SKM-1 (cell line): ENCODE measurements around the gene CERS5.
A peak's percentile ranks its signal among the peaks of the same experiment; 100 is the strongest.
"Not testable (repeated sequence)": the region's sequence is repeated elsewhere in the genome, so short reads cannot be mapped to it uniquely, and the experiment has no call there.

Experiments used
- DNase-seq: peaks from one replicate; lab custom pipeline; 2025; ENCODE audit not compliant: unreplicated experiment; lab: John Stamatoyannopoulos, UW

Gene CERS5

DNA sequence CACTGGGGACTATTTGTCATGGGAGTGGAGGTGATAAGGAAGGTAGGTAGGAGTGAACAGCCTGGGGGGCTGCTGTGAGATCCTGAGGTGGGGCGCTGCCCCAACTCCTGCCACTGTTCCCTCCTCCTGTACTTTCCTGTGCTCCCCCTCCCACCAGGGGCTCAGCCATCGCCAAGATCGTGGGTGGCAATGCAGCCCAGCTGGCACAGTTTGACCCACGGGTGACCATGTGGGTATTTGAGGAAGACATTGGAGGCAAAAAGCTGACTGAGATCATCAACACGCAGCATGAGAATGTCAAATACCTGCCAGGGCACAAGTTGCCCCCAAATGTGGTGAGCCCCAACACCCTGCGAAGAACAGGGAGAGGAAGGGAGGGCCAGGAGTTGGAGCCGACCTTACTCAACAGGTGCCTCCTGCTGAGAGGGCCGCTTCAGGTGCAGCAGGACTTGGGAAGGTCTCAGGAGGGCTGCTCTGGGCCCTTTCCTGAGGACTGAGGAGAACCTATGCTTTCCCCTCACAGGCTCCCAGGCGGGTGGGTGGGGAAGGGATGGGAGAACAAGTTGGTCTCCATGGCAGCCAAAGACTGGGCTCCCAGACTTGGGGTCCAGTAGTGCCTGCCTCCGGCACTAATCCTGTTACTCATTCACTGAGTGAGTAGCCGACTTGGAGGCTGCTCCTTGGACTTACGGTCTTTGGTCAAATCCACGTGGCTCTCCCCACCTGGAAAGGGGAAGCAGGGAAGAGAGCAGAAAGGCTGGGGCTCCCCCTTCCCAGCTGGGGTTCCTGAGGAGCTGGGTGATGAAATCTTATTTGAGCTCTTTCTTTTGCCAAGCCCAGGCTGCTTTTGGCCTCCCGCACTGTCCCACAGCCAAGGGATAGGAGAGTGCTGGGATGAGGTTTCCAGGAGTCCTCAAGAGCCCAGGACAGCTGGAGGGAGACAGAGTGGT, 62.5 kb downstream of the CERS5 start:
- DNase-seq, result no peak

DNA sequence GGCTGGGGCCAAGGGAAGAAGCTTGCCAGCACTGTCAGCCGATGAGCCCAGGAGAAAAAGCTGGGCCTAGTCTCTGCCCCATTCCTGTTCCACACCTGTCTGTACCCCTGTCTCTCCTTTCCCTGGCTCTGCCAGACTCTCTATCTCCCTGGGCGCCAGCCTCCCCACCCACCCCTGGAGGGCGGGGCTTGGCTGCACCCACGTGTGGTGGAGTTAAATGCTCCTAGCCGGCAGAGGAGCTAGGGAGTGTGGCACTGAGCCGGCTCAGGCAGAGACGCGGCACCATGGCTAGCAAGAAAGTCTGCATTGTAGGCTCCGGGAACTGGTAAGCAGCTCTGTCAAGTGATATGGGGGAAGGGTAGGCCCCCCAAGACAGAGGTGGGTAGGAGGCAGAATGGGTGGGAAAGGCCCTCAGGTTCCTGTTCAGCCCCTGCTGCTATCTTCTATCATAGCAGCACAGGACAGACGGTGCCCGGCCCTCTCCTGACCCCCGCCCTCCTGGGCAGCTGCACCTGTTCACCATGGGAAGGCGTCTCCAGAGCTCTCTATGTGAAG, 63.3 kb downstream of the CERS5 start, which contains the start of gene GPD1:
Gene GPD1 (plus strand): TSS at position 242 of the 555 bp plus-strand sequence. CDS start 43 bp downstream, at position 285.
- DNase-seq, result no peak

DNA sequence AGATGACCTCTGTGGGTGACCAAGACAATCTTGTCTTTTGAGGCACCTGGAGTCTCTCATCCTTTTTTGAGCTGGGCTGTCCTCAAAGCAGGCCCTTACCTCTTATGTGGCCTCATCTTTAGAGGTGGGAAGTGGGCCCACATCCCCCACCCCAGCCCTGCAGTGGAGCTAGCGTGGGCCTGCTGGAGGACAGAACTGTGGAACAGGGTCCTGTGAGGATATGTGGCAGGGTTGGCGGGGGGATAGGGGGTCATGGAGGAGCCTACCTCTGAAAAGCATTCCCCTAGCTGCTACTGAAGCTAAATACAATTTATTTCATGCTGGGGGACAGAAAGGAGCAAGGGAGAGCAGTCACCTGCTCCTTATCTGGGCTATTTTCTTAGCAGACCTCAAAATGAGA, 63.8 kb downstream of the CERS5 start:
- no peak for DNase-seq

DNA sequence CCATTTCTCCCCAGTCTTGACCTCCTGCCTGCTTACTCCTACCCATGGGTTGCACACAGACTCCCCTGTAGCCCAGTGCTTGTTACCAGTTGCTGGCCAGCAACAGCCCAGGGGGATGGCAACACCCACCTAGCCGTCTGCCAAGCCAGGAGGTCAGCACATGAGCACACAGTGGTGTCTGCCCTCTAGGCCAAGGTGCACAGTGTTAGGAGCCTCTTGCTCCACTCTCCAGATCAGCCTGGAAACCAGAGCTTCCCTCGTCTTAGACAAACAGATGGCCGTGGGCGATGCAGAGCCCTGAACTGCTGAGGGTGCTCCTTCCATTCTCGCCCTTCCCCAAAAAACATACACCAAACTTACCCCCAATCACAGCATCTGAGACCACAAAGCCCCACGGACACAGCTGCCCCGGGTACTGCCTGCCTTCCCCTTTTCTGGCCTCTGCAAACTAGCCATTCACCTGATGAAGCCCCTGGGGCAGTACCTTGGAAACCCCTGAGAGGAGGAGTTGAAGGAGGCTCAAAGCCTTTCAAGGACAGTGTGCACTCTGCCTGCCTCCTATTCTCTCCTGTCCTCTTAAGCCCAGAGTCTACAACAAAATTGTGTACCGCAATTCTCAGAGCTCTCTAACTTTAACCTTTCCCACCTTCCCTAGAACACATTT, 64.4 kb downstream of the CERS5 start:
- DNase-seq, result no peak

DNA sequence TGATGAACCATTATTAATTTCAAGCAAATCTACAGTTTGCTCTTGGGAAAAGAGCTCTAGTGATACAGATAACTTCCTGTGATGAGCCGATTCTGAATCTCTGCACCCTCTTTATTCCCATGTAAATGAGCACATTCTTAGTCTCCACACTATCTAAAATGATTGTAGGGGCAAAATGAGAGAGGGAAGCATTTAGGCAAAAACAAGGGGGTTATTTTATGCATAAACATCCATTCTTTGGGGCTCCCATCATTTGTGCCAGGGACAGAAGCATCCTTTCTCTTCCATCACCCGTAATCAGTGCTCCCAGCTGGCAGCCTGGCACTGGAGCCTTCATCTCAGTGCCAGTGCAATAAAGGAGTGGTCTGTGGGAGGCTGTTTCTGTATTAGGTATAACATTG, 65.0 kb downstream of the CERS5 start:
- no peak for DNase-seq

DNA sequence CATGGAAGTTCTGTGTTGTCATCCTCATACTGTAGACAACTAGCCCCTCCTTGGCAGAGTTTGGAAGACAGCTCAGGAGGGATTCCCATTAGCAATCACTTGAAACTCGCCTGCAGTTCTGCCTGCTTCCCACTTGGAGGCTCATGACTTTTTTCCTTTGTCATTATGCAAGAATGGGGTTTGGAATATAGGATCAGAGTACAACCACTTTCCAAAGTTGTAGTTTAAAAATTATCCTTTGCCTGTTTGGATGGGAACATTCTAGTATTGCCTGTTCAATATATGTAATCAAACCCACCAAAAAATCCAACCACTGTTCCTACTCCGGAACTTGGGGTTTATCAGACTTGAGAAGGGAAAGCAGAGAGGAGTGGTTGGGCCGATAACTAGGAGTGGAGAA, 65.5 kb downstream of the CERS5 start:
- no peak for DNase-seq

DNA sequence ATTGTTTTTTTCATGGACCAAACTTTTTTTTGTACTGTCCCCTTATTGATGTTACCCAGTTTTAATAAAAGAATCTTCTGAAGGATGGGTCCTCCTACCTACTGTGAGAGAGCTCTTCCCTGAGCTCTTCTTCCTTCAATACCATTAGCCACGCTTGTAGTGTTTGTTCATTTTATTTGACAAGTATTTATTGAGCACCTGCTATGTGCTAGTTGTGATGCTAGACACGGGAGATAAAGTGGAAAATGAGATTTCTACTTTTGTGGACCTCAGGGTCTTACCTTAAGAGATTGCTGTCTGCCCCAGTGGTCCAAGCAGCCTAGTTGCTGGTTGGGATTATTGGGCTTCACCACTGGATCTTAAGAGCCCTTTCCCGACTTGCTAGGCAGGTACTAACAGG, 66.6 kb downstream of the CERS5 start:
- no peak for DNase-seq

DNA sequence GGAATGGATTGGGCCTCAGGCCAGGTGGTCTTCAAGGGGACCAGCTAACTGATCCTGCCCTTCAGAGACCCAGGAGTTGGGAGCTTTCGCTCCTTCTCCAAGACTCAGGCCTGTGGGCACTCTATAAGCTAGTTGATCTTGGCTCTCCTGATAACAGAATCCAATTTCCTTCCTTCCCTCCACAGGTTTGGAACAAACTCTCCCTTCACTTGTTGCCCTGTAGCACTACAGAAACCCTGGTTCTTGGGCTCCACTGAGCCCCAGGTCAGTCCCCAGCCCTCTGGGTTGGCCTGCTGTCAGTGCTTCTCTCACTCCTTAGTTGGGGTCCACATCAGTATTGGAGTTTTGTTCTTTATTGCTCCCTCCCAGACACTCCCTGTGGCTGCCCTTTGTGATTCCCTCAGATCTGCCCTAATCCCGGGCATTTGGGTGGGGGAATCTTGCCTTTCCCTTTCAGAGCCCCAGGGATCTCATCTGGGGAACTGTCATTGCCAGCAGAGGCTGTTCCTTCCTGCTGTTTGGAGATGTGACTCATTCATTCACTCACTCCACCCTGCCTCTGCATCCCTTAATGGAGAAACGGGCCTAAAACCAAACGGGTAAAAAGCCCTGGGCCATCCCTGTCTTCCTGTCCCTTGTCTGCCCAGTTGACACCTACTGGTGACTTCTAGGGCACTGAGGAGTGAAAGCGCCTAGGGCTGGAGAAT, 67.7 kb downstream of the CERS5 start:
- DNase-seq, result no peak

DNA sequence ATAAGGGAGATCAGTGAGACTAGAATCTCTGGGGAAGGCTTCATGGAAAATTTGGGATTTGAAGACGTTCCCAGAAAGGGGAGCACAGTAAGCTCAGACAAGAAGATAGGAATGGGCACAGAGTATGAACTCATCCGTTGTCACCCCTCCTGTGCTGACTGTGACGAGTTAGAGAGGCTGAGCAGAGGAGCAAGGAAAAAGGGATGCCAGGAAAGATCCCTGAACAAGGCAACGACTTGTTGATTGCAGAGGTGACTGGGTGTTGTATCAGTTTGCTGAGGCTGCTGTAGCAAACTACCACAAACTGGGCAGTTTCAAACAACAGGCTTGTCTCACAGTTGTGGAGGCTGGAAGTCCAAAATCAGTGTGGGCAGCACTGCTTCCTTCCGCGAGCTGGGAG, 69.2 kb downstream of the CERS5 start:
- DNase-seq, result no peak

DNA sequence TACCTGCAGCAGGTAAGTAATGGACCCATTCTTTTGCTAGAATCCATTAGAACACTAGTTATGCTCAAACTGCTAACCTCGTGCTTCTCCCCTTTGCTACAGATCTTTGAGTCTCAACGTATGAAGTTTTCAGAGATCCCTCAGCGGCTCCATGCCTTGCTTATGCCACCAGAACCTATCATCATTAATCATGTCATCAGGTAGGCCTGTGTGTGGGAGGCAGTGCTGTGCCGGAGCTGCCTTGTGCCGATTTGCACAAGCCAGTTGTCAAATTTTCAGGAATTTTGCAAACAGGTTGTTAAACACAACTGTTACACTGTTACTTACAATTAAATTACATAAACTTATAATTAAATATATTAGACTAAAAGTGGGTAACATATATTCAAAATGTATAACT, 76.8 kb downstream of the CERS5 start:
- DNase-seq, result no peak

DNA sequence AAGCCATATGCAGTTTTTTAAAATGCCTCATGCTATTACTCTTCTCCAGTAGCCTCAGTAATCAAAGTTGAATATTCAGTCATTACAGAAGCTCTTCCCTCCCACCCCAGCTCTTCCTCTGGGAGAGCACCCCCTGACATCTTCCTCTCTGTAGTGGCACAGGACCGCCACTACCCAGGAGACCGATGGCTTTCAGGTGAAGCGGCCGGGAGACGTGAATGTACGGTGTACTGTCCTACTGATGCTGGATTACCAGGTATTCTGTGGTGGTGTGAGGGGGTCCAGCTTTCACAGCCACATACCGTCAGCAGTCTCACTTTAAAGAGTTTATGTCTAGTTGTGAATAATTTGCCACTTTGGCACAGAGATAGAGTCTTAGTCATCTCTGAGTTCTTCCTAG, 77.4 kb downstream of the CERS5 start:
- DNase-seq, result no peak

DNA sequence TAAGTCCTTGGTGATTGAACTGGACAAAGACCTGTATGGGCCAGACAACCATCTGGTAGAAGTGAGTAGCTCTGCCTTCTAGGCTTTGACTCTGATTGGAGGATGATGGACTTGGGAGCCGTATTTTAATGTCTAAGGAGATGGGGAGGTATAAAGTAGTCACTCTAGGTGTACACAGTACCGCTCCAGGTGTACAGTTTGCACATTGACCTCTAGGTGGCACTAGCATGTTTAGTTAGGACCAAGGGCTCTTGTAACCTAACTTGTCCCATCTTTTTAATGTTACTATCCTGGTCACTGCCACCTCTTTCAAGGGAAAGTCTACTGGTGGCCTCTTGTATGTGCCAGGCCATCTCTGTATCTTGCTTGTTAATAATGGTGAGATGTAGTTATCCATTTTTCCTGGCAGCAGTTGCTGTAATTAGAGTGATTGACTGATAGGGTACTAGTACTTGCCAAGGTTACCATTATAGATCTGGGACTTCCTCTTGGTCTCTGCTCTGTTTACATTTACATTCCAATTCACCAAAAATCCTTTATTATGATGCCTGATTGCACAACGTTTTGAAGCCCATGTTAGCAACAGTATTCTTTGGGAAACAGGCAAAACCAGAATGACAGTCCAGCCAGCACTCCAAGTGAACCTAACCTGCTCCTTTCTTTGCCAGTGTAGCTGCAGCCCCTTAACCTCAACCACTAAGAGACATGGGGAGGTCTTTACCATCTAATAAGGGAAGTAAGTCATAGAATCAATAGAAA, 78.4 kb downstream of the CERS5 start:
- no peak for DNase-seq

DNA sequence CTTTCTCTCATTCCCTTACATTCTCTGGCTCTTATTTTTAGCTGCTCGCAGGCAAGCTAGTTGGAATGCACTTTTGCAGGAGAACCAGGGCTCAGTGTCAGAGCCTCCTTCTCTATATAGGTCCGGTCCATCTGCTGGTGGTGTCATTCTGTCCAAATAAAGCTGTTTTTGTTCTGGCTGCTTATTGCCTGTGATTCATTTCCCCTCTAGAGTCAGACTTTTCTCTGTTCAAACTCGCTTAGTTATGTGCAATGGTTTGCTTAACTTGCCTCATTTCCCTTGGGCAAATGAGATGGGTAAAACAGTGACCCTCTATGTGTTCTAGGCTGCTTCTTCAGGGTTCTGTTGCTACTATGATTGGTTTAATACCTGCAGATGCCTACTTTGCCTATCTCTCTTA, 79.2 kb downstream of the CERS5 start:
- no peak for DNase-seq

DNA sequence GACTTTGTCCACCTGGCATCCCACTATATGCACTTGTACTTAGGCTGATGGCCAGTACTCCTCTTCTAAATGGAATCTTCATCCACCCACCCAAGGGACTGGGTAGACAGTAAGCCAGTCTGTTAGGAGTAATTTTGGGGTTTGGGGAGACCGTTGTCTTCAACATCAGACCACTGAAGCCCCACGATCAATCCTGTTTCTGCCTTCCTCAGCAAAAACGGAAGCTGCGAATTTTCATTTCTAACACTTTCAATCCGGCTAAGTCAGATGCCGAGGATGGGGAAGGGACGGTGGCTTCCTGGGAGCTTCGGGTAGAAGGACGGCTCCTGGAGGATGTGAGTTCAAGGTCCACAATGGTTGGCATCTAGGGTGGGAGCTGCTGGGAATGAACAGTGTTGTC, 80.0 kb downstream of the CERS5 start:
- no peak for DNase-seq

DNA sequence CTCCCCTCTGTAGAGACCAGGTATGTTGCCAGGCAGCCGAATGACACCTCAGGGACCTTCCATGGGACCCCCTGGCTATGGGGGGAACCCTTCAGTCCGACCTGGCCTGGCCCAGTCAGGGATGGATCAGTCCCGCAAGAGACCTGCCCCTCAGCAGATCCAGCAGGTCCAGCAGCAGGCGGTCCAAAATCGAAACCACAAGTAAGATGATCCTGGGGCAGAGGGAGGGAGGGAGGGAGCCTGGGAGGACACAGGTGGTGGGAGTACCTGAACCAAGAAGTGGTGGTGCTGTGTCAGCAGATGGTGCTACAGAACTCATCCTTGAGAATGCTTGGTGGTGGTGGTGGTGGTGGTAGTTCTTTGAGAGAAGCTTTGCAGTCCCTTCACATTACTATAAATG, 81.0 kb downstream of the CERS5 start:
- no peak for DNase-seq

DNA sequence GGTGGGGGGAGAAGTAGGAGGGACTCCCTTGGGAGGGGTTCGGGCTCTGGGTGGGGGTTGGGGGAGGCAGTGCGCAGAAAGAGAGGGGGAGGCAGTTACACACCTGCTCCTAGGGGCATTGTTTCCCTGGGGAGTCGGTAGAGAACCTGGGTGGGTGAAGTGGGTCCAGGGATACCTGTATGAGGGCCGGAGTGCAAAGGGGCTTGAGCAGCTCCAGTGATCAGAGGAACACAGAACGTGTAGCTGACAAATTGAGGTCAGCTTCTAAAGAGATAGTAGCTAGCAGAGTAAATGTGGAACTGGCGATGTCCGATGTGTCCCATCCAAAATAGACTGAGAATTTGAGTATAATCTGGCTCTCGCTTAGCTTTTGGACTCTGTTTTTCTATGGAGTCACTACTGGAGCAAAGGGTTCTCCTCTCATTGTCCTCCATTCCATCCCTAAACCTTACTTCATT, 81.5 kb downstream of the CERS5 start:
- no peak for DNase-seq

DNA sequence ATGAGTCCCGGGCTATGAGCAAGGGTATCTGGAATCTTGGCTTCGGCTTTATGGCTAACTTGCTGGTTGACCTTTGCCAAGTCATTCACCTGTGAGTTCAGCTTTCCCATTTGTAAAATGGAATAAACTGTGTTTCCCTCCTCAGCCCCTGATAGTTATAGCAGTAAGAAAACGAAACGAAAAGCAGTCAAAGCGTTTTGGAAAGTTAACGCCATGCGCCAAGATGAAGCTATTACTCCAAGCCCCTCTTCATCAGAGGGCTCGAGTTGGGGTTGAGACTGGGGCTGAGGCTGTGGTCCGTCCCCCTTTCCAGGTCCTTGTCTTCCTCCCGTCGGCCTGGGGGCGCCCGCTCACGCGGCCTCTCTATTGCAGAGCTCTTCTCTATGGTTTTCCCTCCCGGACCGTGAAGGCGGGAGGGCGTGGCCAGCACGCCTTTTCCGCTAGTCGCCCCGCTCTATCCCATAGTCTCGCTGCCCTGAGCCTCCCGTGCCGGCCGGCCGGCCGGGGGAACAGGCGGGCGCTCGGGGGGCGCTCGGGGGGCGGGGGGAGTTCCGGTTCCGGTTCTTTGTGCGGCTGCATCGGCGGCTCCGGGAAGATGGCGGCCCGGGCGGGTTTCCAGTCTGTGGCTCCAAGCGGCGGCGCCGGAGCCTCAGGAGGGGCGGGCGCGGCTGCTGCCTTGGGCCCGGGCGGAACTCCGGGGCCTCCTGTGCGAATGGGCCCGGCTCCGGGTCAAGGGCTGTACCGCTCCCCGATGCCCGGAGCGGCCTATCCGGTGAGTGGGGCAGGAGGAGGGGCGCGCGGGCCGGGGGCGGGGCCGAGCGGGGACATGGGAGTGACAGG, 82.2 kb downstream of the CERS5 start, which contains the start of gene SMARCD1:
Gene SMARCD1 (plus strand): TSS at position 568 of the 840 bp plus-strand sequence. CDS start 28 bp downstream, at position 596.
- DNase-seq, result peak; percentile 44

DNA sequence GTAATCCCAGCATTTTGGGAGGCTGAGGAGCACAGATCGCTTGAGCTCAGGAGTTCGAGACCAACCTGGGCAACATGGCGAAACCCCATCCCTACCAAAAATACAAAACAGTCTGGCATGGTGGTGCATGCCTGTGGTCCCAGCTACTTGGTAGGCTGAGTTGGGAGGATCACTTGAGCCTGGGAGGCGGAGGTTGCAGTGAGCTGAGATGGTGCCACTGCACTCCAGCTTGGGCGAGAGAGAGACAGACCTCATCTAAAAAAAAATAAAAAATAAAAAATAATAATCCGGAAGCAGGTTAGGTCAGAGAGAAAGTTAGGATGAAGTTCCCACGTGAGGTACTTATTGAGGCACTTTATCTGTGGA, 82.8 kb downstream of the CERS5 start:
- not testable (repeated sequence) for DNase-seq

DNA sequence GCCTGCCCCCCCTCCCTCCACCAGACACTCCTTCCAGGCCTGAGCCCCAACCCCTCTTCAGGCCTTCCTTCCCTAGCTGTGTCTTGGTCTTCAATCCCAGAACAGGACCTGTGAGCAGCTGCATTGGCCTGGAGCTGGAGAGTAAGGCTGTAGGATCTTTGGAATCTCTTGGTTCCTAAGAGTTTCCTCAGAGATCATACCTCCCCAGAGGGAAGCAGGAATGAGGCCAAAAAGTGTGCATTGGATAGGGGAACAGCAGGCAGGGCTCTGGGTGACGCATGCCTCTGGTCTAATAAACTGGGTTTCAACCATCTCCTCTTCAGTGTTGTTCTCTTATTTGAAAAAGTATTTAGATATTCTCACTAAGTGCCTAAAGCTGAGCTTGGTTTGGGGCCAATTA, 83.9 kb downstream of the CERS5 start:
- no peak for DNase-seq

DNA sequence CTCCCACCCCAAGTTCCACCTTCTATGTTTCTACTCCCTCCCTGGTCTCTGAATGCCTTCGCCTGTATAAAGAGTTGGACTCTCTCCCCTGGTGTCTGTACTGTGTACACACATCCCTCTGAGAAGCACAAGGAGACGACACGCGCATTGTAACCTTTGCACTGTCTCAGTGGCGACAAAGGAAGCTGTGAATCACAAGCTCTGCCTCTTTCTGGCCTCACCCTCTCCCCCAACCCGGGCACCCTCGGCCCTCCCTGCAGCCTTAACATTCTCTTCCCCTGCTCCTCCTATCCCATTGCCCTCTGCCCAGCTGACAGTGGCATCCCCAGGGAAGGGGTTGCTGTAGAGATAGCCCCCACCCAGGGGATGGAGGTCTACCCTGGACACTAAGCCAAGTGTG, 84.5 kb downstream of the CERS5 start:
- DNase-seq, result no peak
